PC-3 (cell line): ENCODE measurements around the gene UBASH3A. TPM values are rescaled to one million over a fixed set of nuclear protein-coding genes. Genes with fewer than 3 reads are reported as not detected.

Source experiments
- ATAC-seq: fragments of 200-7000 bp; cut with Tn5 transposase; 2 replicates; pipeline ENCODE4 v1.9.1; 2020; ENCODE audit warnings: mild to moderate bottlenecking, moderate library complexity
- BruUV-seq: library from RNA; stranded (reverse); fragments of 400-500 nt; replicated peaks from 2 replicates; lab custom pipeline; 2021; lab: Mats Ljungman, UMichigan
- CTCF ChIA-PET: fragments of 300-600 bp; sonication (Branson Sonifier 250); formaldehyde crosslinking; loops from one replicate; lab custom pipeline; 2022; ENCODE audit warnings: antibody characterized with exemption; lab: Charles Lee
- POLR2A ChIA-PET: fragments of 300-600 bp; sonication (Branson Sonifier 250); formaldehyde crosslinking; loops from one replicate; lab custom pipeline; 2022; ENCODE audit warnings: antibody characterized with exemption; ENCODE audit not compliant: unreplicated experiment; lab: Charles Lee
- DNase-seq: peaks from one replicate; pipeline ENCODE4 v3.0.0-alpha.2; 2015
- H2AFZ ChIP-seq: fragments of 300-600 bp; sonication (generic); 2 replicates; pipeline ENCODE4 v1.6.0; 2016; ENCODE audit warnings: antibody characterized with exemption, low read length
- H3F3A ChIP-seq: fragments of 300-600 bp; sonication (generic); one replicate; pipeline ENCODE4 v1.6.0; 2017; ENCODE audit warnings: antibody characterized with exemption, low read length, control low read depth, mild to moderate bottlenecking; ENCODE audit not compliant: unreplicated experiment
- H3K27ac ChIP-seq: fragments of 300-600 bp; sonication (generic); 2 replicates; pipeline ENCODE4 v1.5.1; 2016; ENCODE audit warnings: mild to moderate bottlenecking, low read length
- H3K27me3 ChIP-seq: fragments of 300-600 bp; sonication (generic); 2 replicates; pipeline ENCODE4 v1.6.1; 2016; ENCODE audit warnings: low read length, mixed read lengths
- H3K36me3 ChIP-seq: fragments of 300-600 bp; sonication (generic); 2 replicates; pipeline ENCODE4 v1.6.1; 2016; ENCODE audit warnings: low read depth, mixed run types, low read length, mixed read lengths
- H3K4me1 ChIP-seq: fragments of 300-600 bp; sonication (generic); 2 replicates; pipeline ENCODE4 v1.5.1; 2016; ENCODE audit warnings: low read length; ENCODE audit not compliant: insufficient read depth
- H3K4me2 ChIP-seq: fragments of 300-600 bp; sonication (generic); 2 replicates; pipeline ENCODE4 v1.6.0; 2016; ENCODE audit warnings: low read length
- H3K4me3 ChIP-seq: fragments of 300-600 bp; sonication (generic); 2 replicates; pipeline ENCODE4 v1.5.1; 2016; ENCODE audit warnings: mild to moderate bottlenecking, low read length, mixed read lengths
- H3K79me2 ChIP-seq: fragments of 300-600 bp; sonication (generic); 2 replicates; pipeline ENCODE4 v1.6.1; 2017; ENCODE audit warnings: low read length, mixed read lengths
- H3K9ac ChIP-seq: fragments of 300-600 bp; sonication (generic); 2 replicates; pipeline ENCODE4 v1.6.0; 2016; ENCODE audit warnings: mild to moderate bottlenecking, low read length
- H3K9me2 ChIP-seq: fragments of 300-600 bp; sonication (generic); replicated peaks from 2 replicates; pipeline ENCODE4 v1.6.1; 2016; ENCODE audit warnings: mixed run types, low read length, mixed read lengths
- H3K9me3 ChIP-seq: fragments of 300-600 bp; sonication (generic); 2 replicates; pipeline ENCODE4 v1.6.1; 2016; ENCODE audit warnings: low read length, mixed read lengths
- H4K20me1 ChIP-seq: fragments of 300-600 bp; sonication (generic); 2 replicates; pipeline ENCODE4 v1.6.1; 2016; ENCODE audit warnings: low read length, mixed read lengths
- EZH2 ChIP-seq: fragments of 300-600 bp; sonication (generic); IDR thresholded peaks from one replicate; pipeline ENCODE4 v1.6.1; 2017; ENCODE audit warnings: antibody characterized with exemption, mild to moderate bottlenecking, low read length; ENCODE audit not compliant: unreplicated experiment
- EZH2phosphoT487 ChIP-seq: fragments of 300-600 bp; sonication (generic); IDR thresholded peaks from 2 replicates; pipeline ENCODE4 v1.6.1; 2018; ENCODE audit warnings: mild to moderate bottlenecking, antibody characterized with exemption, low read length, borderline replicate concordance
- intact Hi-C: fragments of 100-400 bp; cut with micrococcal nuclease; formaldehyde crosslinking; loops from 2 replicates; pipeline ENCODE4 v1.9.0; 2023
- total RNA-seq: library from RNA; depleted of rRNA; stranded (reverse); fragments of >200 nt; gene quantifications from 2 replicates; pipeline ENCODE4 v1.2.3, GENCODE V29; 2014
- TF ChIP-seq, protein P1 (sequence below): fragments of 300-600 bp; sonication (generic); conservative IDR thresholded peaks from 2 replicates; pipeline ENCODE4 v1.5.1; 2017; ENCODE audit warnings: antibody characterized with exemption, low read depth, mild to moderate bottlenecking, low read length

The UBASH3A gene
- total RNA-seq, 1 experiment from 2014 or later, result 1.0 TPM

DNA sequence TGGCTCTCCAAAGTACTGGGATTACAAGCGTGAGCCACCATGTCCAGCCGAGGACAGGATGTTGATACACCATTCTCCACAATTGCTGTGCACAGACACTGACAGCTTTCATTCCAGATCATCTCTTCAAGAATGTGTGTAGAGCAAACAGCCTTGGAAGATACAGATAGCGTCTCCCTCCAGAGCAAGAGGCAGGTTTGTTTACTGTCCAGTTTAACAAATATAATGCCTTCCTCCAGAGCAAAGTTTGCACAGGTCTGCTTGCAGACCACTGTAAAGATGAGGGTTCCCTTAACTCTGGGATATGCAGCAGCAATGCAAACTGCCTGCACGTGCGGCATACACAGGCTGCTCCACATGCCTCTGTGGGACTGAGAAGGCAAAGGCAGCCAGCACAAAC lies 12.4 kb upstream of the UBASH3A start:
- BruUV-seq, result no TSS peak
- no peaks in the 10 kb centered on the region for H3K36me3 ChIP-seq
- H3K79me2 ChIP-seq, result no peaks in the 10 kb centered on the region
- H3K4me2 ChIP-seq, result no peak overlapping the region
- DNase-seq, result no peak
- H3K4me3 ChIP-seq, result no peak overlapping the region
- no peaks in the 10 kb centered on the region for H3F3A ChIP-seq
- TF ChIP-seq EZH2, result no peak
- no peaks in the 10 kb centered on the region for H4K20me1 ChIP-seq
- no peak overlapping the region for H2AFZ ChIP-seq
- intact Hi-C loops, result no loop called here
- ChIA-PET CTCF (no interaction called here), POLR2A (no interaction called here)
- H3K9me2 ChIP-seq, result no peaks in the 10 kb centered on the region
- no peak overlapping the region for H3K9ac ChIP-seq
- no peak overlapping the region for H3K27ac ChIP-seq
- no peaks in the 10 kb centered on the region for H3K27me3 ChIP-seq
- no peaks in the 10 kb centered on the region for H3K9me3 ChIP-seq
- ATAC-seq, result no peak
- peaks cover 31% of the 10 kb centered on the region for H3K4me1 ChIP-seq

DNA sequence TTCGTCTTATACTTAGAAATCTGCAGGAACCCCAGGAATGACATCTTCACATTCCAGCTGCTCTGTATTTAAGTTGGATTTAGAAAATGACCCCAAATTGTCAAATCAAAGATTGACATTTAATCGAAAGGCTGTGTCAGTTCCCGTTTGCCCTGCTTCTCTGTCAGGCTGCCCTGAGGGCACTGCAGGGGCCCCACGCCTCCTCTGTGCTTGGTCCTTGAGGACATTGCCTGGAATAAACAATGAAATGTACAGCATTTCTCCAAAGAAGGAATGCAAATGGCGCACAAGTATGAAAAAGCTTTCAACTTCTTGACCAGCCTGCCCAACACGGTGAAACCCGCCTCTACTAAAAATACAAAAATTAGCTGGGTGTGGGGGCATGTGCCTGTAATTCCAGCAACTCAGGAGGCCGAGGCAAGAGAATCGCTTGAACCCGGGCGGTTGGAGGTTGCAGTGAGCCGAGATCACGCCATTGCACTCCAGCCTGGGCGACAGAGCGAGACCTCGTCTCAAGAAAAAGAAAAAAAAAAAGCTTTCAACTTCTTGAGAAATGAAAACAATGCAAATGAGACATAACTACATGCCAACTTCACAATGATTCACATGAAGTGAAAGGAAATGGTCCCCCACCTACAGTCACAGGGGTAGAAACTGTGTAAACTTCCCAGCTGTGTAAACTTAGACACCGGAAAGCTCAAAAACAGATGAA lies 10.8 kb upstream of the UBASH3A start:
- POLR2A ChIA-PET, result no interaction called here
- Histone ChIP-seq H3K27me3 (no peaks in the 10 kb centered on the region), H3K36me3 (no peaks in the 10 kb centered on the region), H3K79me2 (no peaks in the 10 kb centered on the region), H2AFZ (no peak overlapping the region), H3K27ac (peak overlapping the region; percentile 28; the same call in 1 of the 2 replicates), H3K9me2 (no peaks in the 10 kb centered on the region), H3K4me2 (peak overlapping the region; percentile 14), H3K4me3 (no peak overlapping the region), H4K20me1 (no peaks in the 10 kb centered on the region), H3F3A (no peaks in the 10 kb centered on the region), H3K9ac (no peak overlapping the region), H3K9me3 (no peaks in the 10 kb centered on the region), H3K4me1 (peaks cover 31% of the 10 kb centered on the region)
- intact Hi-C loops, result no loop called here
- ATAC-seq (peak; percentile 21), DNase-seq (peak; percentile 47)
- BruUV-seq, result no TSS peak
- TF ChIP-seq, protein P1, sequence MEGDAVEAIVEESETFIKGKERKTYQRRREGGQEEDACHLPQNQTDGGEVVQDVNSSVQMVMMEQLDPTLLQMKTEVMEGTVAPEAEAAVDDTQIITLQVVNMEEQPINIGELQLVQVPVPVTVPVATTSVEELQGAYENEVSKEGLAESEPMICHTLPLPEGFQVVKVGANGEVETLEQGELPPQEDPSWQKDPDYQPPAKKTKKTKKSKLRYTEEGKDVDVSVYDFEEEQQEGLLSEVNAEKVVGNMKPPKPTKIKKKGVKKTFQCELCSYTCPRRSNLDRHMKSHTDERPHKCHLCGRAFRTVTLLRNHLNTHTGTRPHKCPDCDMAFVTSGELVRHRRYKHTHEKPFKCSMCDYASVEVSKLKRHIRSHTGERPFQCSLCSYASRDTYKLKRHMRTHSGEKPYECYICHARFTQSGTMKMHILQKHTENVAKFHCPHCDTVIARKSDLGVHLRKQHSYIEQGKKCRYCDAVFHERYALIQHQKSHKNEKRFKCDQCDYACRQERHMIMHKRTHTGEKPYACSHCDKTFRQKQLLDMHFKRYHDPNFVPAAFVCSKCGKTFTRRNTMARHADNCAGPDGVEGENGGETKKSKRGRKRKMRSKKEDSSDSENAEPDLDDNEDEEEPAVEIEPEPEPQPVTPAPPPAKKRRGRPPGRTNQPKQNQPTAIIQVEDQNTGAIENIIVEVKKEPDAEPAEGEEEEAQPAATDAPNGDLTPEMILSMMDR, result no peak
- TF ChIP-seq EZH2, result no peak
- CTCF ChIA-PET, result interaction anchor here (0.5 kb wide), 1 partner anchor 9 kb away, joined by 3 read pairs; no protein-coding TSS in a partner anchor

DNA sequence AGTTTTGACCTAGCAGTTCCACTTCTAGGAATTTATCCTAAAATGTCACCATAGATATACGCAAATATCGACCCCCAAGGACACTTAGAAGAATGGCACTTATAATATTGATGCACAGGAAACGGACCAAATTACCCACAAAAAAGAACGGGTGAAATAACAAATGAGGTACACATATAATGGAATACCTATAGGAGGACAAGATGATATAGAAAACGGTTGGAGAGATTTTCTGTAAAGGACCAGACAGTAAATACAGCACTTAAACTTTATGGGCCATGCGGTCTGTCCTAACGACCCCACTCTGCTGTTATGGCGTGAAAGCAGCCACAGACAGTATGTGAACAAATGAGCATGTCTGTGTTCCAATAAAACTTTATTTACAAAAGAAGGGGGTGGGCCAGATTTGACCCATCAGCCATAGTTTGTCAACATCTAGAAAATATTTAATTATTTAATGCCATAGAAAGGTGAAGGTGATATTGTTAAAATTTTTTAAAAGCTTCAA lies 10.2 kb upstream of the UBASH3A start:
- Histone ChIP-seq H3K27ac (peak overlapping the region; percentile 28), H3K27me3 (no peaks in the 10 kb centered on the region), H3K4me3 (no peak overlapping the region), H3K36me3 (no peaks in the 10 kb centered on the region), H3K4me1 (peaks cover 31% of the 10 kb centered on the region), H2AFZ (no peak overlapping the region), H3K9me3 (no peaks in the 10 kb centered on the region), H3F3A (no peaks in the 10 kb centered on the region), H3K79me2 (no peaks in the 10 kb centered on the region), H3K9ac (no peak overlapping the region), H3K9me2 (no peaks in the 10 kb centered on the region), H3K4me2 (peak overlapping the region; percentile 14), H4K20me1 (no peaks in the 10 kb centered on the region)
- DNase-seq (no peak), ATAC-seq (no peak)
- BruUV-seq, result no TSS peak
- ChIA-PET POLR2A (interaction anchor here (0.6 kb wide), 1 partner anchor 15 kb away, joined by 3 read pairs; no protein-coding TSS in a partner anchor), CTCF (interaction anchor here (0.5 kb wide), 2 partner anchors 9 to 84 kb away, joined by 3 read pairs; no protein-coding TSS in a partner anchor)
- no peak for TF ChIP-seq EZH2
- no peak for TF ChIP-seq EZH2phosphoT487
- TF ChIP-seq, protein P1, result no peak
- intact Hi-C loops, result no loop called here
